Neural progenitor cell (in vitro differentiated cells): Measurements from ENCODE around the gene PDCL2. TPM values are rescaled to one million over a fixed set of nuclear protein-coding genes. Genes with fewer than 3 reads are reported as not detected.
"Not testable (repeated sequence)": the region's sequence is repeated elsewhere in the genome, so short reads cannot be mapped to it uniquely, and the experiment has no call there.

Experiments used
- DNase-seq: peaks from one replicate; pipeline ENCODE4 v3.0.0-alpha.2; 2016; ENCODE audit warnings: low spot score
- H2AFZ ChIP-seq: fragments of 200-600 bp; sonication (generic); replicated peaks from 2 replicates; pipeline ENCODE4 v1.6.1; 2016; ENCODE audit warnings: antibody characterized with exemption
- H3F3A ChIP-seq: fragments of 200-600 bp; sonication (generic); 2 replicates; pipeline ENCODE4 v1.6.1; 2016; ENCODE audit warnings: antibody characterized with exemption, low read depth
- H3K27ac ChIP-seq: fragments of 200-600 bp; sonication (generic); 2 replicates; pipeline ENCODE4 v1.5.1; 2016; ENCODE audit warnings: mild to moderate bottlenecking
- H3K27me3 ChIP-seq: fragments of 200-600 bp; sonication (generic); 2 replicates; pipeline ENCODE4 v1.6.1; 2016; ENCODE audit warnings: mild to moderate bottlenecking, moderate library complexity
- H3K36me3 ChIP-seq: fragments of 200-600 bp; sonication (generic); 2 replicates; pipeline ENCODE4 v1.5.1; 2016
- H3K4me1 ChIP-seq: fragments of 200-600 bp; sonication (generic); 2 replicates; pipeline ENCODE4 v1.6.1; 2016; ENCODE audit warnings: mixed run types
- H3K4me2 ChIP-seq: fragments of 200-600 bp; sonication (generic); 2 replicates; pipeline ENCODE4 v1.6.1; 2016
- H3K4me3 ChIP-seq: fragments of 200-600 bp; sonication (generic); 2 replicates; pipeline ENCODE4 v1.5.1; 2016
- H3K79me2 ChIP-seq: fragments of 200-600 bp; sonication (generic); 2 replicates; pipeline ENCODE4 v1.6.1; 2016; ENCODE audit warnings: low read depth
- H3K9ac ChIP-seq: fragments of 200-600 bp; sonication (generic); 2 replicates; pipeline ENCODE4 v1.6.1; 2016
- H3K9me3 ChIP-seq: fragments of 200-600 bp; sonication (generic); 2 replicates; pipeline ENCODE4 v1.5.1; 2016; ENCODE audit warnings: low read depth
- H4K20me1 ChIP-seq: fragments of 200-600 bp; sonication (generic); 2 replicates; pipeline ENCODE4 v1.6.1; 2016; ENCODE audit warnings: low read depth
- H3K27ac Mint-ChIP-seq: 3 replicates; pipeline ENCODE4 v1.8.0; 2021; ENCODE audit warnings: mixed read lengths
- H3K27me3 Mint-ChIP-seq: 2 replicates; pipeline ENCODE4 v1.8.0; 2022; ENCODE audit warnings: low read depth, mild to moderate bottlenecking, inconsistent platforms, moderate library complexity, mixed read lengths; ENCODE audit not compliant: insufficient read depth
- H3K36me3 Mint-ChIP-seq: 3 replicates; pipeline ENCODE4 v1.8.0; 2021; ENCODE audit warnings: mixed read lengths
- H3K4me1 Mint-ChIP-seq: 3 replicates; pipeline ENCODE4 v1.8.0; 2021; ENCODE audit warnings: mixed read lengths
- H3K4me3 Mint-ChIP-seq: 3 replicates; pipeline ENCODE4 v1.8.0; 2021; ENCODE audit warnings: mild to moderate bottlenecking, moderate library complexity, mixed read lengths
- H3K9me3 Mint-ChIP-seq: 3 replicates; pipeline ENCODE4 v1.8.0; 2020; ENCODE audit warnings: mixed read lengths
- EZH2 ChIP-seq: fragments of 200-600 bp; sonication (generic); IDR thresholded peaks from 2 replicates; pipeline ENCODE4 v1.6.1; 2017; ENCODE audit warnings: antibody characterized with exemption, mild to moderate bottlenecking, moderate library complexity
- EZH2phosphoT487 ChIP-seq: fragments of 200-600 bp; sonication (generic); IDR thresholded peaks from 2 replicates; pipeline ENCODE4 v1.6.1; 2017; ENCODE audit warnings: antibody characterized with exemption
- total RNA-seq: library from RNA; depleted of rRNA; stranded (reverse); fragments of >200 nt; gene quantifications from 2 replicates; pipeline ENCODE4 v1.2.3, GENCODE V29; 2015; ENCODE audit warnings: low replicate concordance
- TF ChIP-seq, protein P1 (sequence below): fragments of 200-600 bp; sonication (generic); IDR thresholded peaks from 2 replicates; pipeline ENCODE4 v1.5.1; 2017; ENCODE audit warnings: antibody characterized with exemption, mild to moderate bottlenecking

The PDCL2 gene
- total RNA-seq, 1 donor from 2014 or later: not detected

DNA sequence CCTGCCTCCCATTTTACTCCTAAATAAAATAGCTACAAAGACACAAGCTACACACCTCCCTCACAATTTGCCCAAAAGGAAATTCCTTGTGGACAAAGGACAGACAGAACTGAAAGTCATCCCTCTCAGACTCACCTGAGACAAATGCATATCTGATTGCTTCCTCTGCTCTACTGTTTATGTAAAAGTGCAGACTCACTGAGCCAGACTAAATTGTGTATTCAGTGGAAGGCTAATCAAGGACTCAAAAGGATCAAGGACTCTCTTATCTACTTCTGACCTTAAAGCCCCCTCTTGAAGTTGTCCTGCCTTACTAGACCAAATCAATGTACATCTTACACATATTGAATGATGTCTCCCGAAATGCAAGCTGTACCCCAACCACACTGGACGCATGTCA, 3.9 kb downstream of the PDCL2 start:
- Histone ChIP-seq H3K36me3 (no peaks in the 10 kb centered on the region), H3K4me2 (no peak overlapping the region), H3K4me1 (no peaks in the 10 kb centered on the region), H3K79me2 (no peaks in the 10 kb centered on the region), H2AFZ (no peak overlapping the region), H3K27me3 (no peaks in the 10 kb centered on the region), H3K27ac (no peak overlapping the region), H3K4me3 (no peak overlapping the region), H3K9me3 (peaks cover 3% of the 10 kb centered on the region), H4K20me1 (no peaks in the 10 kb centered on the region), H3F3A (no peaks in the 10 kb centered on the region), H3K9ac (no peak overlapping the region)
- Mint-ChIP-seq H3K27me3 (no peaks in the 10 kb centered on the region), H3K36me3 (peaks cover 5% of the 10 kb centered on the region), H3K4me3 (no peak overlapping the region), H3K4me1 (peaks cover 2% of the 10 kb centered on the region), H3K9me3 (peaks cover 17% of the 10 kb centered on the region), H3K27ac (no peak overlapping the region)
- DNase-seq: no peak
- no peak for TF ChIP-seq EZH2
- TF ChIP-seq, protein P1, sequence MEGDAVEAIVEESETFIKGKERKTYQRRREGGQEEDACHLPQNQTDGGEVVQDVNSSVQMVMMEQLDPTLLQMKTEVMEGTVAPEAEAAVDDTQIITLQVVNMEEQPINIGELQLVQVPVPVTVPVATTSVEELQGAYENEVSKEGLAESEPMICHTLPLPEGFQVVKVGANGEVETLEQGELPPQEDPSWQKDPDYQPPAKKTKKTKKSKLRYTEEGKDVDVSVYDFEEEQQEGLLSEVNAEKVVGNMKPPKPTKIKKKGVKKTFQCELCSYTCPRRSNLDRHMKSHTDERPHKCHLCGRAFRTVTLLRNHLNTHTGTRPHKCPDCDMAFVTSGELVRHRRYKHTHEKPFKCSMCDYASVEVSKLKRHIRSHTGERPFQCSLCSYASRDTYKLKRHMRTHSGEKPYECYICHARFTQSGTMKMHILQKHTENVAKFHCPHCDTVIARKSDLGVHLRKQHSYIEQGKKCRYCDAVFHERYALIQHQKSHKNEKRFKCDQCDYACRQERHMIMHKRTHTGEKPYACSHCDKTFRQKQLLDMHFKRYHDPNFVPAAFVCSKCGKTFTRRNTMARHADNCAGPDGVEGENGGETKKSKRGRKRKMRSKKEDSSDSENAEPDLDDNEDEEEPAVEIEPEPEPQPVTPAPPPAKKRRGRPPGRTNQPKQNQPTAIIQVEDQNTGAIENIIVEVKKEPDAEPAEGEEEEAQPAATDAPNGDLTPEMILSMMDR: no peak
- TF ChIP-seq EZH2phosphoT487: no peak

DNA sequence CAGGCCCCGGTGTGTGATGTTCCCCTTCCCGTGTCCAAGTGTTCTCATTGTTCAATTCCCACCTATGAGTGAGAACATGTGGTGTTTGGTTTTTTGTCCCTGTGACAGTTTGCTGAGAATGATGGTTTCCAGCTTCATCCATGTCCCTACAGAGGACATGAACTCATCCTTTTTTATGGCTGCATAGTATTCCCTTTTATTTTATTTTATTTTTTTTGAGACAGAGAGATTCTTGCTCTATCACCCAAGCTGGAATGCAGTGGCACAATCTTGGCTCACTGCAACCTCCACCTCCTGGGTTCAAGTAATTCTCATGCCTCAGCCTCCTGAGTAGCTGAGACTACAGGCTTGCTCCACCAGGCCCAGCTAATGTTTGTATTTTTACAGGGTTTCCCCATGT, 9.3 kb downstream of the PDCL2 start:
- not testable (repeated sequence) for H3K4me3 Mint-ChIP-seq, H3K36me3 ChIP-seq, H3K9me3 ChIP-seq, H3K27me3 Mint-ChIP-seq, H3K27ac ChIP-seq, H3K4me2 ChIP-seq, H2AFZ ChIP-seq, H3K9ac ChIP-seq, H3K79me2 ChIP-seq, H3K4me1 Mint-ChIP-seq, H4K20me1 ChIP-seq, H3K27me3 ChIP-seq, H3K36me3 Mint-ChIP-seq, DNase-seq, H3F3A ChIP-seq, H3K4me3 ChIP-seq, H3K27ac Mint-ChIP-seq, H3K4me1 ChIP-seq
- H3K9me3 Mint-ChIP-seq: peaks cover 14% of the 10 kb centered on the region

DNA sequence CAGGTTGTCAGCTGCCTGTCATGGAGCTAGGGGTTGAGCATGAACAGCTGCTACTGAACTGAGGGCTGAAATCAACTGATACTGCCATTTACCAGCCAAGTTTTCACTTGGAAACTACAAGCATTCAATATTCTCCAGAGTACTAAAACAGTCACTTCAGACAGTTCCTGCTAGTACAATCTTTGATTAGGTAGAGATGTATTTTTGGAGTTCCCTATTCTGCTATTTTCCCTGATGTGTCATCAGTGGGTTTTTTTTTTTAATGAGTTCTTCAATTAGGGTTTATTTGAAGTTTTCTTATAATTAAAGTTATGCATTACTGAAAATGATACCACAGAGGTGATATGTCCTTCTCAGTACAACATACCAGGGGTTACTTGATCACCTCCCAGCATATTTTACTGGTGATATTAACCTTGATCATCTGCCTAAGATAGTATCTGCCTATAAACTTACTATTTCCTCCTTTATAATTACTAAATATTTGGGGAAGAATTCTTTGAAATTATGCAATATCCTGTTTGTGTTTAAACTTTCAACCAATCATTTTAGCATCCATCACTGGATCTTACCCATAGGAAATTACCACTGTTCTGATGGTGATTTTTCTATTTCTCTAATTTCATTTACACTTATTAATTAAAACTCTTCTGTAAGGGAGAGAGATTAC, 13.6 kb downstream of the PDCL2 start:
- Mint-ChIP-seq H3K36me3 (peaks cover 6% of the 10 kb centered on the region), H3K27me3 (peaks cover 2% of the 10 kb centered on the region), H3K4me1 (no peaks in the 10 kb centered on the region), H3K4me3 (no peak overlapping the region), H3K9me3 (peaks cover 20% of the 10 kb centered on the region), H3K27ac (no peak overlapping the region)
- Histone ChIP-seq H3K79me2 (no peaks in the 10 kb centered on the region), H3K9ac (no peak overlapping the region), H3K36me3 (no peaks in the 10 kb centered on the region), H3K4me3 (no peak overlapping the region), H3K27ac (no peak overlapping the region), H3F3A (no peaks in the 10 kb centered on the region), H3K4me1 (no peaks in the 10 kb centered on the region), H4K20me1 (no peaks in the 10 kb centered on the region), H3K4me2 (no peak overlapping the region), H3K9me3 (peaks cover 16% of the 10 kb centered on the region), H3K27me3 (no peaks in the 10 kb centered on the region), H2AFZ (no peak overlapping the region)
- no peak for DNase-seq
- TF ChIP-seq, protein P1: no peak
- TF ChIP-seq EZH2 (no peak), EZH2phosphoT487 (no peak)

DNA sequence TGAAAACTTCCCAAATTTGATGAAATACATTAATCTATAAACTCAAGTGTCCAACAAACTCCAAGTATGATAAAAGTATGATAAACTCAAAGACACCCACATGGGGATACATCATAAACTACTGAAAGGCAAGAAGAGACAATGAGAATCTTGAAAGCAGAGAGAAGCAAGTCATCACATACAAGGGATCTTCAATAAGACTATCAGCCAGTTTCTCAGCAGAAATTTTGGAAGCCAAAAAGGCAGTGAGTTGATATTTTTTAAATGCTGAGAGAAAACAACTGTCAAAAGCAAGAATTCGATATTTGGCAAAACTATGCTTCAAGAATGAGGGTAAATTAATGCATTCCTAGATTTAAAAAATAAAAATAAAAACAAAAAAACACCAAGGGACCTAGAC, 16.5 kb downstream of the PDCL2 start:
- DNase-seq: no peak
- TF ChIP-seq EZH2phosphoT487 (no peak), EZH2 (no peak)
- TF ChIP-seq, protein P1: no peak
- Histone ChIP-seq H4K20me1 (no peaks in the 10 kb centered on the region), H3K4me3 (no peak overlapping the region), H3K27me3 (no peaks in the 10 kb centered on the region), H3K9me3 (peaks cover 15% of the 10 kb centered on the region), H3F3A (no peaks in the 10 kb centered on the region), H3K36me3 (no peaks in the 10 kb centered on the region), H2AFZ (no peak overlapping the region), H3K4me2 (no peak overlapping the region), H3K4me1 (no peaks in the 10 kb centered on the region), H3K79me2 (no peaks in the 10 kb centered on the region), H3K9ac (no peak overlapping the region), H3K27ac (no peak overlapping the region)
- no peaks in the 10 kb centered on the region for H3K4me1 Mint-ChIP-seq
- H3K9me3 Mint-ChIP-seq: peaks cover 17% of the 10 kb centered on the region
- H3K27ac Mint-ChIP-seq: no peak overlapping the region
- peaks cover 6% of the 10 kb centered on the region for H3K36me3 Mint-ChIP-seq
- H3K27me3 Mint-ChIP-seq: peaks cover 2% of the 10 kb centered on the region
- H3K4me3 Mint-ChIP-seq: no peak overlapping the region
